NCI-H2196 treated with DMSO at 0.1 percent for 48 hours (cell line): ENCODE data around the gene CYB5RL.
"Not testable (repeated sequence)": the region's sequence is repeated elsewhere in the genome, so short reads cannot be mapped to it uniquely, and the experiment has no call there.

Experiments
- DNase-seq: peaks from one replicate; lab custom pipeline; 2025; ENCODE audit not compliant: unreplicated experiment; lab: John Stamatoyannopoulos, UW

Gene CYB5RL

DNA sequence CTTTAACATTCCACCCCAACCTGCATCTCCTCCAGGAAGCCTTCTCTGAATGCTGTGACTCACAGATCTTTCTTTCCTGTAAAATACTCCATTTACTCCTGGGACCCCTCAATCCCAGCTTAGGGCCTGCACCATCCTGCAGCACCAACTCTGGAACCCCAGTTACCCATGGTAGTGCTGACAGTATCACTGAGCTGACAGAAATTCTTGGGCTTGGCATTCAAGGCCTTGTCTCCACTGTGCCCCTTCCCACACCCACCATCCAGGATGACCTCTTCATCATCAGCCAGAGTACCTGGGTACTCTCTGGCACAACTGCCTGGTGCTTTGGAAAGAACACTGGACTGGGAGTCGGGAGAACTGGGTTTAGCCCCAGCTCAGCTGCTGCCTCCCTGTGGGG, 8.3 kb downstream of the CYB5RL start:
- DNase-seq, result no peak

DNA sequence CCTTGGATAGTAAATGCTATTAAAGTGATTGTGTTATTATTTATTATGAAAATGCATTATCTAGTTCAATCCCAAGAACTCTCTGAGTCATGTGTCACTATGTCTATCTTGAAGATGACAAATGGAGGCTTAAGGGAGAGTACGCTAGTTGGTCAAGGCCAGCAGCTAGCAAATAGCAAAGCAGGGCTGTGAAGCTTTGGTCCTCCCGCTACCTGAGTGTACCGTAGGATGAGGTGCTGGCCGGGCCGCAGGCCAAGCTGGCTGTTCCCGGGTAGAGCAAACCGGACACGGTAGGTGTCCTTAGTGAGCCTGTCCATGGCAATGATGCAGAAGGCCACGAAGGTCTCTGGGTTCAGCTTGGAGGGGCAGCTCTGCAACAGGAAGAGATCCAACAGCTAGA, 9.3 kb downstream of the CYB5RL start:
- no peak for DNase-seq

DNA sequence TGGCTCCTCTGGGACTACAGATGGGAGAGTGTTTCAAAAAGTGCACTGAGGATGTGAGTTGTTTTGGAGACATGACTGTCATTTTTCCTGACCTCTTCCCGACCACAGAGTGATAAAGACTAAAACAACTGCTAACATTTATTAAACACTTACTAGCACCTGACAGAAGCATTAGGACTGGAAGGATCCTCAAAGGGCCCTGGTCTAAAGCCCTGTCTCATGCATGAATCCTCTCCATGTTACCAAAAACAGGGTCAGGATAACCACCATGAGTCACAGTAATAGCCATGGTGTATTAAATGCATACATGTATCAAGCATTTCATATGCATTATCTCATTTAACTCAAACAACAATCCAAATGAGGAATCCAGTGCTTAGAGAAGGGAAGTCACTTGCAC, 11.5 kb downstream of the CYB5RL start:
- DNase-seq, result no peak

DNA sequence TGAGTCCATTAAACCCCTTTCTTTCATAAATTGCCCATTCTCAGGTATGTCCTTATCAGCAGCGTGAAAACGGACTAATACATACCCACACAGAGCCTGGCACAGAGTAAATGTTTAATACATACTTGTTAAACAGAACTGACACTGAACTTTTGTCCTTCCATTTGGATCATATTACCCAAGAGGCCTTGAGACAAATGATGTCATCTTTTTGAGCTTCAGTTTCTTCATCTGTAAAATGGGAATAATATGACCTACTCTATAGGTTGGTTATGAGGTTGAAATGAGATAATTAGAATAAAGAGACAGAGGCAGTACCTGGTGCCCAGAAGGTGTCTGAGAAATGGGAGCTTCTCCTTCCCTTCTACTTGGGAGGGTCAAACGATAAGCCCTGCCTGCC, 13.8 kb downstream of the CYB5RL start:
- no peak for DNase-seq

DNA sequence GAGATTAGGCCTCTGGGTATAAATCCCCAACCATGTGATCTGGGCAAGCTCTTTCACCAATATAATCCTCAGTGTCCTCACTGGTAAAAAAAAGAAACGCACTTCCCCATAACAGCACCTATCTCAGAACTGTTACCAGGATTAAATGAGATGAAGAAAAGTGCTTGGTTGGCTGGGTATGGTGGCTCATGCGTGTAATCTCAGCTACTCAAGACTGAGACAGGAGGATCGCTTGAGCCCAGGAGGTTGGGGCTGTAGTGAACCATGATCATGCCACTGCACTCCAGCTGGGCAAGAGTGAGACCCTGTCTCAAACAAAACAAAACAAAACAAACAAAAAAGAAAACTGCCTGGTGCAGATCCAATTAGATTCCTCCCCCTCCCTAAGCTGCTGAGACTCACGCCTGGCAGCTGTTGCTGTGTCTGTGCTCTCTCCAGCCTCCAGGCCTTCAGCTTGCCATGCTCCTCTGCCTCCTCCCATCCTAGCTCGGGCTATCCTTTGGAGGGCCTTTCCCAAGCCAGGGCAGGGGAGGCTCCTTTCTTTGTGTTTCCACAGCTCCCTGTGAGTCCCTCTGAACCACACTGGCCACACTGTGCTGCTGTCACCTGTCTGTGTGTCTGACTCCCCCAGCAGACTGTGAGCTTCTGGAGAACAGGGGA, 19.0 kb downstream of the CYB5RL start:
- DNase-seq, result no peak

DNA sequence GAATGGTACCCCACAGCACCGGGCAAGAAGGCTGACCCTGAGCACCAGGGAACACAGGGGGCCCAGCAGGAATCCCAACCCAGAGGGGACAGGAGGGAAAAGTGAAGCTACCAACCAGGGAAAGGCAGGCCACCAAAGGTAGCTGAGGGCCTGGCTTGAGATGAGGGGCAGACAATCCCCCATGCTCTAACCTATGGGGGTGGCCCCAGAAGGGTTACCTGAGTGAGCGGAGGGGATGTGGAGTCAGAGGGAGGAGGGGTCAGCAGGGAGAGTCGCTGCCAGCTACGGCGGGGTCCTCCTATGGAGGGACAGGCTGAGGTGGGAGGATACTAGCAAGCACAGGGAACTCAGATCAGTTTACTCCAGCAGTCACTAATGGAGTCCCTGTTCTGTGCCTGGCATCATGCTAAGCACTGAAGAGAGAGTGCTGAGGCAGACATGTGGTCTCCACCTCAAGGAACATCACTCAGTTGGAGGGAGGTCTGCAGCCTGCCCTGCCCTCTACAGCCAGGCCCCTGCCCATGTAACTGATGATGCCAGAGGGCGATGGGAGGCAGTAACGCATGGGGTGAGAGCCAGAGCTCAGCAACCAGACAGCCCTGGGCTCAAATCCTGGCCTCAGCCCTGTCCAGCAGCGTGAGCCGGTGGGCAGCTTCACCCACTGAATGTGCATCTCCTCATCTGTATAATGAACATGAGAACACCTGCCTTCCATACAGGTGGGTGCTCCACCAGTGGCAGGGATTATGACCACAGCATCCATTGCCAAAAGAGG, 21.3 kb downstream of the CYB5RL start:
- no peak for DNase-seq

DNA sequence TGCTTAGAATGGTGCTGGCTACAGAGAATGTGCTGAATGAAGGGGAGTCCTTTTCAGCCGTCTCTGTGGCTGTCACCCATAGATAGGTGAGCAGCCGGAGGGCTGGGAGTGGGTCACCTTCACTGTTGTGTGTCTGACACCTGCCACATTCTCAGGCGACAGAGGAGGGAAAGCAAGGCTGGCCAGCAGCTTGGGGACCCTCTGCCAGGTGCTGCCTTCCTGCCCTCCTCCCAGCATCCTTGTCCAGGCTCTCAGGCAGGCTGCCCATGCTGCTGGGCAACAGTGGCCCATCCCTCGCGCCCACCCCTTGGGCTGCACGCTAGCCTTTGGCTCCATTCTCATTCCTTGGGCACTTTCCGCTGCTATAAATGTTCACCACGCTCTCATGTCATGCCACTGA, 22.1 kb downstream of the CYB5RL start:
- DNase-seq, result no peak

DNA sequence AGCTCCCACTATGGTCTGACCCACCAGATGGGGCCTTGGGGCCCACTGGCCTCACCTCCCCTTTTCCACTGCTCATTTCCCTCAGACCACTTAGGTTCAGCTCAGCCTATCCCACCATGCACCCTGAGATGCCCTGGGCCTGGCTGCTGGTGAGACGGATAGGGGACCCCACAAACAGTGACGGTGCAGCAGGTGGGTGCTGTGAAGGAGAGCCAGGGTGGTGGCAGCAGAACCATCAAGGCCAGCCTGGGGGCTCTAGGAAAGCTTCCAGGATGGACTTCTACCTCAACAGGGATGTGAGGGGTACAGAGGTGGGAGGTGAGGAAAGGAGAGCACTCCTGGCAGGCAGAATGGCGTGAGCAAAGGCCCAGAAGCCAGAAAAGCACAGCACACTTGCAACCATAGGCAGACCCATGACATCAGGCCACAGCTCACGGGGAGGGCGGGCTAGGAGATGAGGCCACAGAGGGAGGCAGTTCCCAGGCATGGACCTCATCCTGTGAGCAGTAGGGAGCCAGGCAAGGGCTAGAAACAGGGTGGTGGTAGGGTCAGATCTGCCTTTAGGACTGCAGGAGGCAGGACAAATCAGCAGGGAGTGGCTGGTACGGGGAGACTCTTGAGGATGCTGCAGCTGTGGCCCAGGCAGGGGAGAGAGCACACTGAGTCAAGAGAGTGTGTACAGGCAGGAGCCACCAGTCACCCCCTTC, 23.1 kb downstream of the CYB5RL start:
- no peak for DNase-seq

DNA sequence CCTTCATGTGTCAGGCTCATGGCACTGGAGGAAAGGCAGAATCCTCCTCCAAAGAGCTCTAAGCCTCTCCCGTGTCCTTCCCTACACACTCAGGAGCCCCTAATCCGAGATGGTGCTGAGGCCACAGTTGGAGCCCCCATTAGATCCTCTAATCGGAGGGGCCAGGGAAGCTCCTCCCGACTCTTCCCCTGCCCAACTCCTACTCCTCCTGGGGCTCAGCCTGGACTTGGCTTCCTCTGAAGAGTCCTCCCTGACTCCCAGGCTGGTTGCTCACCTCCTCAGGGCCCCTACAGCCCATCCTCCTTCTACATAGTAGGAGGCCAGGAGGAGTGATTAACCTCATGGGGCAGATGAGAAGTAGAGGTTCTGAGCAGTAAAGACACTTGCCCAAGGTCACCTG, 25.7 kb downstream of the CYB5RL start:
- no peak for DNase-seq

DNA sequence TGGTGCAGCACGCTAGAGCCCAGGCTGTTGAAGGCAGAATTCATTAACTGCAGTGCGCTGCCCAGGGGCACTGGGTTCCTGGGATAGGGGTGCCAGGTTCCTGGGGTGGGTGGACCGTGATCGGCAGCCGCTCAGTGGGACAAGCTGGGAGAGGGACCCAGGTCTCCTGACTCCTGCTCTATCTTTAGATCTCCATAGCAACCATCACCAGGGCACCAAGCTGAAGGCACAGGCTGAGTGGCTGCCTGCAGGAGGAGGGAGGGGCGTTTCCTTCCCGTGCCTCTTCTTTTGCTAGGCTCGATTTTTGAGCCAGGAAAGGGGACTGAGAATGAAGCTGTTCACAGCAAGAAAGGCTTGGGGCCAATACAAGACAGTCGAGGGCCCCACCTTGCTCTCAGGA, 26.1 kb downstream of the CYB5RL start:
- DNase-seq, result no peak

DNA sequence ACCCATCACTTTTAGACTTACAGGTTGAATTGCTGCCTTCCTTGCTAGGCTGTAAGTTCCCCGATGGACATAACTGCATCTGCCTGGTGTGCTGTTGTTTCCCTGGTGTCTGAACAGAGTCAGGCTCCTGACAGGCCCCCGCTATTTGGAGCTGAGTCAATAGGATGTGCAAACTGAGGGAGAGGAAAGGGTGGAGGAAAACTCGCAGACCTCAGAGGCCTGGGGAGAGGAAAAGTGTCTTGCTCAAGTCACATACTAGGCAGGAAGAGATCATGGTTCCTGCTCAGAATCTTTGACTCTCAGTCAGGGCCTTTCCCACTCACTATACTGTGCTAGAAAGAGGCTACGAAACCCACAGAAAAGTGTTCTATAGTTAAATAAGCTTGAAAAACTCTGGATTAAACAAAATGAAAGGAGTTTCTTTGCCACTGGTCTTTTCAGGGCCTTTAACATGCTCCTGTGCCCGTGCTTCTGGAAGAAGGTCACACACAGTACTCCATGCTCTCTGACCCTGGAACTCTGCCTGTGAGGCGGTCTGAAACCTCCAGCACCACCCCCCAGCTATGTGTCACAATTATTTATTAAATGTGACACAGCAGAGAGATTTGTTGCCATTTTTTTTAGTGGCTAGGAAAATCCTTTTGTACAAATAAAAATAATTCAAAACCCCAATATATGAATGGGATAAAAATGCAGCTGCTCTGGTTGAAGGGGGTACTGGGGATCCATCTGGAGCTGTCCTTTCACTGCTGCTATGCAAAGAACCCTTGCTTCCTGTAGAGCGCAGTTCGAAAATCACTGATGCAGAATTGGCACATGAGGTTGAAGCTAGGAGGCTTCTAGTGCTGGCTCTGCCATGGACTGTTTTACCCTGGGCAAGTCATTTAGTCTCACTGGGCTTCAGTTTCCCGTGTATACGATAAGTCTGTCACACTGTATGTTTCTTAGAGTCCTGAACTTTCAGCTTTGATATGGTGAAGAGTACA, 26.9 kb downstream of the CYB5RL start:
- no peak for DNase-seq

DNA sequence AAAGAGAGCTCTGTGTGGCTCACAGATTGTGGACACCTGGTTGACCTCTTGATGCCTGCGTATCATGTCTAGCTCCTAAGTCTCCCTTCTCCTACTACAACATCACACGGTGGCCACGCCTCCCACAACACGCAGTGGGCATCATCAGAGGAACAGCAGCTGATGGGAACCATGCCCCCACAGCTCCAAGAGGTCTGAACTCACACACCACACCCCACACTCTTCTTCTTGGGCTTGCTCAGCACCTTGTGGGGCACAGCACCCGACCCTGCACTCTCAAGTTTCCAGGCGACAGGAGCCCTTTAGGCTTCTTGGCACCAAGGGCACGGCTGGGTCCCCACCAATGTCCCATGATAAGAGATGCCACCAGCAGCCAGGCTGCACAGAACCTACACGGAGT, 28.2 kb downstream of the CYB5RL start:
- DNase-seq, result no peak

DNA sequence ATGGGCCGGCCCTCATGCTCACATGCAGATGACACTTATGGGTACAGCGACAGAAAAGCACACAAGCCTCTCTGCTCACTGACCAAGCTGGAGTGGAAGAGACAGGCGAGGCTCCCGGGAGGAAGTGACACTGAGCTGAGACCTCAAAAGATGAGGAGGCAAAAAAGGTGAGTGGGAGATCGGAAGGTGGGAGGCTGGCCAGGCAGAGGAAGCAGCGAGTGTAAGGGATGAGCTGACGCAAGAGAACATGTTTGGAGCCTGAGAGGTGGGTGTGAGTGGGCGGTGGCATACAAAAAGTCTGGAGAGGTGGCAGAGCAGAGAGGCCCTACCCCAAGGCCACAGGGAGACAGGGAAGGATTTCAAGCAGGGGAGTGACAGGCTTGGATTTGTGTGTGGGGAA, 28.8 kb downstream of the CYB5RL start:
- no peak for DNase-seq

DNA sequence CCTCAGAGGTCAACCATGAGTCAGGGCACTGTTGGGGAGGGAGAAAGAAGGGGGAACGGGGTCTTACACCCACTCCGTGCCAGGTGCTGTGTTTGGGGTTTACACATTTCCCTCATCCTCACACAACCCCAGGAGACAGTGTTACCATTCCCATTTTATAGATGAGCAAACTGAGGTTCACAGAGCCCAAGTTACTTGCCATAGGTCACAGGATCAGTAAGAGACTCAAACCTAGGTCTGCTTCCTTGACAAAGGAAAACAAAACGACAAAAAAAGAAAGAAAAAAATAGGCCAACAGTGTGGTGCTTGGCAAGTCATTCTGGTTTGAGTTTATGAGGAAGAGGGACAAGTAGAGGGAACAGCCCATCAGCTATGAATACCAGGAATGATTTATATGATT, 30.8 kb downstream of the CYB5RL start:
- DNase-seq, result no peak

DNA sequence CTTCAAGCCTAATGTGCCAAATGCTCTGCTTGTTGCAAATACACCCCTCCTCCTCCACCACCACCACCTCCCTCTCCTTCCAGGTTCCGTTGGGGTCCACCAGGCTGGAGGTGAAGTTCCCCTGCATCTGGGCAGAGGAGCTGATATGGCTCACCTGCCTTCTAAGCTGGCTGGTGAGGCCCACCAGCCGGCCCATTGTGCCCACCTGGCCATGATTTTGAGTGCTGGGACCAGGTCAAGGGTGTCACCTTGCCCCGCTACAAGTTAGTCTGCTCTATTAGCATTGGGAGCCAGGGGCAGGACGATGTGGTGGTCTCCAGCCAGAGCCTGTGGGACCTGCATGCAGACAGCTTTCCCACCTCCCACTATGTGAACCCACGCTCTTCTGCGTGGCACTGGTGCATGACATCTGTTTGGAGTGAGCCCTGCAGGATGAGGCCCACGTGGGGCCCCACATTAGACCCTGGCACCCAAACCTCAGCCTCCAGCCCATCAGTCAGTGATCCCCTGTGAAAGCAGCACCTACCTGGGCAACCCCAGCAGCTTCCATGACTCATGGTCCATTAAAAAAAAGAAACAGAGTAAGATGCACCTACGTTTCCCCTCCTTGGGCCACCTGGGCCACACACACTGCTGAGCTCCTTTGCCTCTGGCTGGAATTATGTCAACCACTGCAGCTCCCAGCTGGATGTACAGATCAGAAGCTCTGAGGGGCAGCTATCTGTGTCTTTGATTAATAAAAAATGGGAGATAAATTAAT, 31.4 kb downstream of the CYB5RL start:
- no peak for DNase-seq

DNA sequence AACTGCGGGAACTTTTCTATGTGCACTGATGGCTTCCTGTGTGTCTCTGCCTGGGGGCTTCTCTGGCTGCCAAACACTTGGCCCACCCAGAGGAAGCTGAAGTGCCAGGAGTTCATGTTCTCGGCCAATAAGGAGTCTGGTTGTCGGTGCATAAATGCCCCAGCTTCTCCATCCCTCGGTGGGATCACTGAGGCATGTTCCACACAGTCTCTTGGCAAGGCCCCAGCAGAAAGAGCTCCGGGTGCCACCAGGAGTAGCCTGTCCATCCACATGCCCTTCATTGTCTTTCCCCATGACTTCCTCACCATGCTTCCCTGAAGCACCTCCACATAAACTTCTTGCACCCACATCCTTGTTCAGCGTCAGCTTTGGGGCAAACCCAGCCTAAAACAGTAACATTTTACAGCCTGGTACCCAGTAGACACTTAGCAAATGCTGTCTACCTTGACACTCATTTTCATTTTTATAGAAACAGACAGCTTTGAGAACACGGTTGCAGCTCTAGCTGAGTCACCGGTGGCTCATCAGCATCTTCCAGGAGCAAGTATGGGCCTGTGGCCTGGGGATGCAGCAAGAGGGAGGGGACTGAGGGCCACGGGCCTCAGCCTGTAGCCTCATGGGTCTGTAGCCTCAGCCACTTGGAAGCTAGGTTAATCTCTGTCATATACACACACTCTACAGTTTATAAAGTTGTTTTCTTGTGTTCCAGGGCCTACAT, 32.2 kb downstream of the CYB5RL start:
- no peak for DNase-seq

DNA sequence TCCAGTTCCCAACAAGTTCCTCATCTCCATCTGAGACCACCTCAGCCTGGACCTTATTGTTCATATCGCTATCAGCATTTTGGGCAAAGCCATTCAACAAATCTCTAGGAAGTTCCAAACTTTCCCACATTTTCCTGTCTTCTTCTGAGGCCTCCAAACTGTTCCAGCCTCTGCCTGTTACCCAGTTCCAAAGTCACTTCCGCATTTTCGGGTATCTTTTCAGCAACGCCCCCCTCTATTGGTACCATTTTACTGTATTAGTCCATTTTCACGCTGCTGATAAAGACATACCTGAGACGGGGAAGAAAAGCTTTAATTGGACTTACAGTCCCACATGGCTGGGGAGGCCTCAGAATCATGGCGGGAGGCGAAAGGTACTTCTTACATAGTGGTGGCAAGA, 33.5 kb downstream of the CYB5RL start:
- DNase-seq, result not testable (repeated sequence)

DNA sequence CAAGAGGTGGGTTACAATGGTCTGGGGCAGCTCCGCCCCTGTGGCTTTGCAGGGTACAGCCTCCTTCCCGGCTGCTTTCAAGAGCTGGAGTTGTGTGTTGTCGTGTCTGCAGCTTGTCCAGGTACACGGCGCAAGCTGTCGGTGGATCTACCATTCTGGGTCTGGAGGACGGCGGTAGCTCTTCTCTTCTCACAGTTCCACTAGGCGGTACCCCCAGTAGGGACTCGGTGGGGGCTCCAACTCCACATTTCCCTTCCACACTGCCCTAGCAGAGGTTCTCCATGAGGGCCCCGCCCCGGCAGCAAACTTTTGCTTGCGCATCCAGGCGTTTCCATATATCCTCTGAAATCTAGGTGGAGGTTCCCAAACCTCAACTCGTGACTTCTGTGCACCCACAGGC, 34.7 kb downstream of the CYB5RL start:
- no peak for DNase-seq

DNA sequence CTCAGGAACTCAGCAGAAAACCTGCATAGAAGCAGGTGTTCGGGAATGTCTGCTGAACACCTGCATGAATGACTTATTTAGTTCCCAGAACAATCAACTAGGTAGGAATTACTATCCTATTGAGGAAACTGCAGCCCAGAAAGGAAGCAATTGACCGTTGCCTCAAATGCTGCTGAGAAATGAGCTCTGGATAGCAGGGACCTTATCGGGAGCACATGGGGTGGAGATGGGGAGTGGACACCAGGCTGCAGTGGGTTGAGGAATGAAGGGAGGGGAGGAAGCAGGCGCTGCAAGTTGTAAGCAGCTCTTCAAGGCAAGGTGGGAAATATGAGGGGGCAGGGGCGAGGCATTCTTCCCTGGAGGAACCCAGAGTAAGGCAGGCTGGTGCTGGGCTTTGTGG, 36.3 kb downstream of the CYB5RL start:
- DNase-seq, result no peak

DNA sequence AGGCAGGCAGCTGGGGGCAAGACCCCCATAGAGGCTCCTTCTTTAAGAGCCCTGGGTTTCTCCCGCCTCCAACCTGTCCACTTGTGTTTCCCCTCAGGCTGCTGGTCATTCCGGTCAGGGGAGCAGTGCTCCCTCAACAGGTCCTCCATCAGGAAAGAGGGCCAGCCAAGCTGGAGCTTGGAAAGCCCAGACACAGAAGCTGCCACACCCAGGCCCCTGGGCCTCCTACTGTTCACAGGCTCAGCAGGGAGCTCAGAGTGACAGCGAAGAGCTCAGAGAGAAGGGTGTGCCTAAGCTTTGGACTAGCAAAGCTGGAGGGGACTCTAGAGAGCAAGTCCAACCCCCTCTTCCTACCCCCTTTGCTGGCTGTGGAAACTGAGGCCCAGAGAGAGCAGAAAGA, 36.8 kb downstream of the CYB5RL start:
- no peak for DNase-seq
